Right ventricle myocardium superior (tissue), 1 donor: ENCODE measurements around the gene PLA2G4D. TPM values are rescaled to one million over a fixed set of nuclear protein-coding genes. Genes with fewer than 3 reads are reported as not detected.

Source experiments
- ATAC-seq: fragments of 200-7000 bp; cut with Tn5 transposase; one replicate; pipeline ENCODE4 v1.9.1; 2020; ENCODE audit warnings: mild to moderate bottlenecking; ENCODE audit not compliant: poor library complexity
- DNase-seq: peaks from one replicate; pipeline ENCODE4 v3.0.0-alpha.2; 2020
- intact Hi-C: fragments of 100-400 bp; cut with DNase I; formaldehyde crosslinking; loops from one replicate; pipeline ENCODE4 v1.11.2; 2022
- total RNA-seq: library from RNA; stranded (reverse); fragmentation: NEBNext Ultra II Directional; extraction: Animal tissue kit (Norgen Biotek cat#: 25700); gene quantifications from one replicate; pipeline ENCODE4 v1.2.1, GENCODE V29; 2021
- donor health status: DM: no; HTN: yes; CAD: no; lungs with severe emphysema.

PLA2G4D gene
- total RNA-seq, 1 donor from 2014 or later = not detected

- intact Hi-C loops = loop anchor here (5.0 kb wide), 1 partner anchor 63 kb away; no protein-coding TSS in a partner anchor
- DNase-seq (no peak), ATAC-seq (no peak)
Measured at GRCh38 chr15:42130246-42130986, 36.1 kb upstream of the PLA2G4D start.

- no peak for DNase-seq
- intact Hi-C loops = no loop called here
- no peak for ATAC-seq
Measured at GRCh38 chr15:42129364-42129763, 35.0 kb upstream of the PLA2G4D start.

- no peak for DNase-seq
- intact Hi-C loops = no loop called here
- ATAC-seq = no peak
Measured at GRCh38 chr15:42128476-42128875, 34.1 kb upstream of the PLA2G4D start.

GRCh38 chr15:42123546-42123945, 29.2 kb upstream of the PLA2G4D start:
- DNase-seq (no peak), ATAC-seq (no peak)
- intact Hi-C loops = loop anchor here (2.0 kb wide), 1 partner anchor 45 kb away; no protein-coding TSS in a partner anchor

- intact Hi-C loops = loop anchor here (2.0 kb wide), 1 partner anchor 43 kb away; no protein-coding TSS in a partner anchor
- ATAC-seq (no peak), DNase-seq (no peak)
Measured at GRCh38 chr15:42121682-42122081, 27.3 kb upstream of the PLA2G4D start.

GRCh38 chr15:42121021-42121420, 26.7 kb upstream of the PLA2G4D start:
- ATAC-seq = no peak
- no peak for DNase-seq
- intact Hi-C loops = no loop called here

- DNase-seq (no peak), ATAC-seq (no peak)
- intact Hi-C loops = no loop called here
Measured at GRCh38 chr15:42120285-42120684, 25.9 kb upstream of the PLA2G4D start.

GRCh38 chr15:42119446-42119760, 25.0 kb upstream of the PLA2G4D start:
- DNase-seq (no peak), ATAC-seq (no peak)
- intact Hi-C loops = no loop called here

GRCh38 chr15:42118650-42119445, 24.5 kb upstream of the PLA2G4D start:
- intact Hi-C loops = no loop called here
- DNase-seq (no peak), ATAC-seq (no peak)

- intact Hi-C loops = no loop called here
- DNase-seq = no peak
- ATAC-seq = no peak
Measured at GRCh38 chr15:42111924-42112323, 17.6 kb upstream of the PLA2G4D start.

GRCh38 chr15:42110367-42110766, 16.0 kb upstream of the PLA2G4D start:
- intact Hi-C loops = no loop called here
- DNase-seq = no peak
- ATAC-seq = no peak

GRCh38 chr15:42108806-42109205, 14.4 kb upstream of the PLA2G4D start:
- DNase-seq (no peak), ATAC-seq (no peak)
- intact Hi-C loops = no loop called here

- intact Hi-C loops = no loop called here
- no peak for ATAC-seq
- no peak for DNase-seq
Measured at GRCh38 chr15:42108189-42108588, 13.8 kb upstream of the PLA2G4D start.

- intact Hi-C loops = no loop called here
- no peak for DNase-seq
- peak; percentile 10 for ATAC-seq
Measured at GRCh38 chr15:42107473-42107872, 13.1 kb upstream of the PLA2G4D start.

GRCh38 chr15:42106288-42106687, 11.9 kb upstream of the PLA2G4D start:
- DNase-seq (no peak), ATAC-seq (no peak)
- intact Hi-C loops = no loop called here

- DNase-seq = no peak
- intact Hi-C loops = no loop called here
- no peak for ATAC-seq
Measured at GRCh38 chr15:42104095-42104891, 9.9 kb upstream of the PLA2G4D start.

- no peak for ATAC-seq
- intact Hi-C loops = no loop called here
- DNase-seq = no peak
Measured at GRCh38 chr15:42102646-42103235, 8.4 kb upstream of the PLA2G4D start.

- intact Hi-C loops = no loop called here
- no peak for DNase-seq
- ATAC-seq = no peak
Measured at GRCh38 chr15:42101861-42102260, 7.5 kb upstream of the PLA2G4D start.
